Neuronal stem cell (in vitro differentiated cells): Measurements from ENCODE around the gene SOX1.

Source experiments
- DNase-seq: peaks from one replicate; pipeline ENCODE4 v3.0.0-alpha.2; 2013; ENCODE audit warnings: low spot score
- H2AFZ ChIP-seq: one replicate; pipeline ENCODE4 v1.6.1; 2013; ENCODE audit warnings: mild to moderate bottlenecking, low read length, inconsistent platforms
- H2AK5ac ChIP-seq: 2 replicates; pipeline ENCODE4 v1.6.1; 2013; ENCODE audit warnings: low read depth, mild to moderate bottlenecking, inconsistent platforms, low read length, moderate library complexity, mixed read lengths
- H2BK120ac ChIP-seq: 2 replicates; pipeline ENCODE4 v1.6.1; 2013; ENCODE audit warnings: low read depth, mild to moderate bottlenecking, inconsistent platforms, low read length, moderate library complexity, mixed read lengths
- H2BK12ac ChIP-seq: one replicate; pipeline ENCODE4 v1.6.1; 2013; ENCODE audit warnings: low read length, inconsistent platforms
- H2BK15ac ChIP-seq: 2 replicates; pipeline ENCODE4 v1.6.1; 2013; ENCODE audit warnings: mild to moderate bottlenecking, low read length, inconsistent platforms, mixed read lengths
- H2BK5ac ChIP-seq: one replicate; pipeline ENCODE4 v1.6.1; 2013; ENCODE audit warnings: inconsistent platforms, mild to moderate bottlenecking, low read length, moderate library complexity
- H3K14ac ChIP-seq: one replicate; pipeline ENCODE4 v1.6.1; 2013; ENCODE audit warnings: low read length, inconsistent platforms
- H3K18ac ChIP-seq: 2 replicates; pipeline ENCODE4 v1.6.1; 2013; ENCODE audit warnings: low read length, inconsistent platforms
- H3K23ac ChIP-seq: 2 replicates; pipeline ENCODE4 v1.6.1; 2013; ENCODE audit warnings: low read depth, mild to moderate bottlenecking, mixed read lengths, low read length, inconsistent platforms; ENCODE audit not compliant: poor library complexity
- H3K27ac ChIP-seq: replicated peaks from 3 replicates; pipeline ENCODE4 v1.5.1; 2013; ENCODE audit warnings: low read length, inconsistent platforms
- H3K27me3 ChIP-seq, 3 experiments: 2 replicates each; pipeline ENCODE4 v1.6.1; 2013; ENCODE audit warnings: low read length in 3 of 3, mild to moderate bottlenecking in 2 of 3, inconsistent platforms in 1 of 3, low read depth in 1 of 3, mixed read lengths in 1 of 3, moderate library complexity in 1 of 3; ENCODE audit not compliant: control insufficient read depth in 3 of 3, insufficient read depth in 3 of 3
- H3K36me3 ChIP-seq, 2 donors: replicated peaks in 1 of 2; 2 replicates each; pipeline ENCODE4 v1.6.1; 2013; ENCODE audit warnings: low read length in 2 of 2; ENCODE audit not compliant: control insufficient read depth in 2 of 2, insufficient read depth in 2 of 2
- H3K4ac ChIP-seq: 2 replicates; pipeline ENCODE4 v1.6.1; 2013; ENCODE audit warnings: inconsistent platforms, mild to moderate bottlenecking, low read length, moderate library complexity
- H3K4me1 ChIP-seq, 2 donors: 1 replicate in 1 of 2; 2 replicates in 1 of 2; pipeline ENCODE4 v1.6.1; 2013; ENCODE audit warnings: low read length in 2 of 2, low read depth in 1 of 2; ENCODE audit not compliant: control insufficient read depth in 2 of 2, insufficient read depth in 1 of 2
- H3K4me2 ChIP-seq: one replicate; pipeline ENCODE4 v1.6.1; 2013; ENCODE audit warnings: mild to moderate bottlenecking, low read length, inconsistent platforms; ENCODE audit not compliant: insufficient read depth, poor library complexity, severe bottlenecking
- H3K4me3 ChIP-seq, 2 donors: 2 replicates each; pipeline ENCODE4 v1.5.1; 2013; ENCODE audit warnings: low read length in 2 of 2, mild to moderate bottlenecking in 2 of 2, inconsistent platforms in 1 of 2, moderate library complexity in 1 of 2
- H3K79me1 ChIP-seq: one replicate; pipeline ENCODE4 v1.6.1; 2013; ENCODE audit warnings: low read depth, mild to moderate bottlenecking, inconsistent platforms, low read length, moderate library complexity
- H3K9ac ChIP-seq: one replicate; pipeline ENCODE4 v1.6.1; 2013; ENCODE audit warnings: mild to moderate bottlenecking, low read depth, low read length, inconsistent platforms; ENCODE audit not compliant: poor library complexity
- H3K9me3 ChIP-seq, 2 donors: replicated peaks in 1 of 2; 2 replicates each; pipeline versions ENCODE3 to v1.6.1; 2013; ENCODE audit warnings: low read length in 2 of 2, mild to moderate bottlenecking in 2 of 2, inconsistent platforms in 1 of 2, low read depth in 1 of 2, mixed read lengths in 1 of 2, moderate library complexity in 1 of 2; ENCODE audit not compliant: control insufficient read depth in 2 of 2, insufficient read depth in 1 of 2
- H4K8ac ChIP-seq: one replicate; pipeline ENCODE4 v1.6.1; 2013; ENCODE audit warnings: low read depth, mild to moderate bottlenecking, inconsistent platforms, low read length, moderate library complexity
- H4K91ac ChIP-seq: one replicate; pipeline ENCODE4 v1.6.1; 2013; ENCODE audit warnings: low read length, low read depth, mild to moderate bottlenecking, inconsistent platforms; ENCODE audit not compliant: poor library complexity
- WGBS, 2 donors: extraction: QIAGEN DNeasy Blood & Tissue Kit; methylation state at CpG; one replicate each; pipeline ENCODE4 v1.1.7; 2013; ENCODE audit warnings: missing lambda C conversion rate in 2 of 2, mixed read lengths in 1 of 2; ENCODE audit not compliant: insufficient read length in 2 of 2, insufficient replicate concordance in 1 of 2; ENCODE audit errors: extremely low coverage in 2 of 2; 5-methylcytosine and 5-hydroxymethylcytosine counted together

SOX1 gene

DNA sequence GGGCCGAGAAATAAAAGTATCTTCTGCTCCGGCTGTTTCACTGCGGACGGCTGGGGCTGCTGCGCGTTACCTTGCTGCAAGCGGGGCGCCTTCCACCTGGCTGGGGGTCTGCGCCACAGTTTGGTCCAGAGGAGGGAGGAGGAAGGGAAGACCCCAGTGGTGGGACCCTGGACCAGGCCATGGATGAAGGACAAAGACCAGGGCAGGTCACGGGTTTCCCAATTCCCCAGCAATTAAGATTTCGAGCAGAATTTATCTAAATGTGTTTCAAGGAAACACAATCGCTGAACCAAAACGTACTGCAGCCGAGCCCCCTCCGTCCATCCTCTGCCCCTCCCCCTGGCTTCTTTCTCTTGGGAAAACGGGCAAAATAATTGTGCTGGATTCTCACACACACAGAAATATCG lies 2.9 kb downstream of the SOX1 start:
- Histone ChIP-seq H2AK5ac (no peak overlapping the region), H3K14ac (no peak overlapping the region), H3K9me3 (no peaks in the 10 kb centered on the region), H3K79me1 (peaks cover 2% of the 10 kb centered on the region), H3K9ac (no peak overlapping the region), H3K23ac (no peak overlapping the region), H2BK15ac (no peak overlapping the region), H2BK12ac (no peak overlapping the region), H2AFZ (no peak overlapping the region), H3K18ac (peak overlapping the region; percentile 44), H3K4ac (no peak overlapping the region), H3K4me1 (peaks cover 20 to 28% of the 10 kb centered on the region in 2 donors), H3K4me2 (peak overlapping the region; percentile 59), H4K8ac (no peak overlapping the region), H3K4me3 (peak overlapping the region; percentile 48 to 95), H3K27ac (no peak overlapping the region), H3K27me3 (peaks cover 0 to 44% (median 0%) of the 10 kb centered on the region in 3 experiments), H4K91ac (no peak overlapping the region), H3K36me3 (peaks cover 2 to 34% of the 10 kb centered on the region in 2 donors), H2BK5ac (no peak overlapping the region), H2BK120ac (no peak overlapping the region)
- WGBS, 2 donors, result no CpG with 5 or more reads among the region's 17 CpGs
- no peak for DNase-seq

DNA sequence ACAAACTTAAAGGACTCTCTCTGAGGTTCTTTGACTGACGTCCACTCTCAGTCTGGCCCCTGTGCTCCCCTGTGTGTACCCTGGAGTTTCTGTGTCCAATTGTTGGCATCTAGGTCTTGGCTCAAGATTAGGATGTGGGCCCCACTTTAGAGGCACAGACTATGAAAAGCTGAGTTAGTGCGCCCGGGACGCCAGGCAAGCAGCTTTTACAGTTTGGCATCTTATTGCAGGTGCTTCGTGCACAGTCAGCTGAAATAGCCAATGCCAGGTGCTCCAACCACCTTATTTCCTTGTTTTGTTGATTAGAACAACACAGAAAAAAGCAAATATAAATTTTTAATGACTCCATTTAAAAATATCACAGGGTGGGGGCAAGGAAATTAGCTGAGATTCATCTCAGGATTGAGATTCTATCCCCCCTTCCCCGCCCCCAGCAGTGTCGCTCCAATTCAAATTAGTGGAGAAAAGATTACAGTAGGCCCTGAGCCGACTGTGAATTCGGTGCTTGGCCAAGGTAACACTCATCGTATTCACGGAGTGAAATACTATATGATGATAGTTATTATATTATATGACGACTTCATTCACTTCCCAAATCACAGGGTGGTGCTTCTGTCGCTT lies 4.3 kb downstream of the SOX1 start:
- Histone ChIP-seq H3K27ac (no peak overlapping the region), H2BK12ac (no peak overlapping the region), H2BK120ac (no peak overlapping the region), H3K4me3 (peak overlapping the region in 1 of 2 donors; percentile 95), H2BK5ac (no peak overlapping the region), H2AFZ (no peak overlapping the region), H4K8ac (no peak overlapping the region), H2AK5ac (peak overlapping the region; percentile 16), H3K9me3 (peaks cover 0 to 2% of the 10 kb centered on the region in 2 donors), H3K18ac (peak overlapping the region; percentile 50), H3K36me3 (peaks cover 2 to 34% of the 10 kb centered on the region in 2 donors), H3K9ac (no peak overlapping the region), H3K14ac (no peak overlapping the region), H3K27me3 (peaks cover 0 to 38% (median 0%) of the 10 kb centered on the region in 3 experiments), H3K4me2 (peak overlapping the region; percentile 20), H2BK15ac (no peak overlapping the region), H3K79me1 (peaks cover 2% of the 10 kb centered on the region), H3K23ac (no peak overlapping the region), H3K4me1 (peaks cover 18 to 21% of the 10 kb centered on the region in 2 donors), H3K4ac (no peak overlapping the region), H4K91ac (no peak overlapping the region)
- DNase-seq, result no peak
- WGBS, 2 donors, result no CpG with 5 or more reads among the region's 13 CpGs

- Histone ChIP-seq H2BK120ac (peak overlapping the region; percentile 61), H4K8ac (no peak overlapping the region), H3K27ac (no peak overlapping the region), H2BK15ac (peak overlapping the region; percentile 42), H3K4me3 (peak overlapping the region; percentile 58 to 95), H3K36me3 (peaks cover 2 to 34% of the 10 kb centered on the region in 2 donors), H4K91ac (no peak overlapping the region), H2BK5ac (peak overlapping the region; percentile 98), H3K23ac (no peak overlapping the region), H3K4me1 (peaks cover 17 to 21% of the 10 kb centered on the region in 2 donors), H2AFZ (no peak overlapping the region), H3K4ac (no peak overlapping the region), H3K27me3 (peaks cover 0 to 37% (median 0%) of the 10 kb centered on the region in 3 experiments), H3K14ac (no peak overlapping the region), H3K9ac (no peak overlapping the region), H3K4me2 (peak overlapping the region; percentile 95), H3K79me1 (peaks cover 2% of the 10 kb centered on the region), H2BK12ac (no peak overlapping the region), H3K9me3 (peaks cover 0 to 2% of the 10 kb centered on the region in 2 donors), H2AK5ac (peak overlapping the region; percentile 16), H3K18ac (peak overlapping the region; percentile 84)
- DNase-seq, result no peak
- no CpG with 5 or more reads among the region's 59 CpGs for WGBS, 2 donors
Measured at GRCh38 chr13:112071723-112072533, 5.0 kb downstream of the SOX1 start.
